Measurements from ENCODE around the gene PPP1CC. TPM values are rescaled to one million over a fixed set of nuclear protein-coding genes. Genes with fewer than 3 reads are reported as not detected.

PPP1CC gene
- total RNA-seq (2021): 313 to 321 TPM (median 316 TPM) in 3 replicates
- Bru-seq, nascent RNA: percentile 97 among the genes with signal in this experiment
- long read RNA-seq, experiment 1, transcript PPP1CC-201 (7 exons, 2,559 nt): major isoform, 961 of 1,150 reads
- long read RNA-seq, experiment 1, transcript PPP1CC-204 (6 exons, 2,154 nt): minor isoform, 9 of 1,150 reads
- long read RNA-seq, experiment 1, transcript PPP1CC-202 (8 exons, 1,472 nt): minor isoform, 17 of 1,150 reads
- long read RNA-seq, experiment 1, transcript PPP1CC-203 (2 exons, 1,133 nt): minor isoform, 21 of 1,150 reads
- long read RNA-seq, experiment 1, partial matches to known transcripts: 79 of 1,150 reads
- long read RNA-seq, experiment 1, other reads (novel, unspliced or antisense): 48 of 1,150 reads
- long read RNA-seq, experiment 2, transcript PPP1CC-204 (6 exons, 2,154 nt): minor isoform, 10 of 603 reads
- long read RNA-seq, experiment 2, transcript PPP1CC-210 (4 exons, 2,797 nt): minor isoform, 12 of 603 reads
- long read RNA-seq, experiment 2, transcript PPP1CC-203 (2 exons, 1,133 nt): minor isoform, 13 of 603 reads
- long read RNA-seq, experiment 2, transcript PPP1CC-201 (7 exons, 2,559 nt): major isoform, 315 of 603 reads
- long read RNA-seq, experiment 2, partial matches to known transcripts: 47 of 603 reads
- long read RNA-seq, experiment 2, other reads (novel, unspliced or antisense): 188 of 603 reads
- long read RNA-seq, experiment 3, transcript PPP1CC-201 (7 exons, 2,559 nt): major isoform, 49 of 105 reads
- long read RNA-seq, experiment 3, transcript PPP1CC-203 (2 exons, 1,133 nt): minor isoform, 29 of 105 reads
- long read RNA-seq, experiment 3, partial matches to known transcripts: 7 of 105 reads
- long read RNA-seq, experiment 3, other reads (novel, unspliced or antisense): 14 of 105 reads

GRCh38 chr12:110742718-110743570 lies at the start of gene PPP1CC:
Gene PPP1CC, minus strand, starts transcription at chr12:110742891. Its CDS starts 184 bp downstream, at chr12:110742707.
- DNase-seq (ENCODE audit: low spot score) (peak; percentile 94), ATAC-seq (peak; percentile 89)
- Mint-ChIP-seq H3K36me3 (peaks cover 14% of the 10 kb centered on the region), H3K9me3 (no peaks in the 10 kb centered on the region), H3K27me3 (ENCODE audit: low read depth) (no peaks in the 10 kb centered on the region; the same call in 1 of the 2 replicates), H3K27ac (peak within 1 kb of the TSS; percentile 96), H3K4me1 (peaks cover 38% of the 10 kb centered on the region), H3K4me3 (peak within 1 kb of the TSS; percentile 99)
- ChIA-PET CTCF (interaction anchor here (0.6 to 1.3 kb wide), 3 partner anchors 13 to 145 kb away, joined by 3 to 5 read pairs (median 3); no protein-coding TSS in a partner anchor), POLR2A (interaction anchor here (0.6 to 1.7 kb wide), 3 partner anchors 10 to 189 kb away, joined by 3 to 4 read pairs (median 3); no protein-coding TSS in a partner anchor)
- no peak for TF ChIP-seq ZSCAN18 (CRISPR knock-in tag; IDR thresholded peaks at IDR 0.05)
- TF ChIP-seq NR2C2 (CRISPR knock-in tag; IDR thresholded peaks at IDR 0.05): no peak
- no peak for TF ChIP-seq GABPB1 (CRISPR knock-in tag; IDR thresholded peaks at IDR 0.05)
- TF ChIP-seq E2F5 (CRISPR knock-in tag; IDR thresholded peaks at IDR 0.05): no peak
- TF ChIP-seq, protein P1, sequence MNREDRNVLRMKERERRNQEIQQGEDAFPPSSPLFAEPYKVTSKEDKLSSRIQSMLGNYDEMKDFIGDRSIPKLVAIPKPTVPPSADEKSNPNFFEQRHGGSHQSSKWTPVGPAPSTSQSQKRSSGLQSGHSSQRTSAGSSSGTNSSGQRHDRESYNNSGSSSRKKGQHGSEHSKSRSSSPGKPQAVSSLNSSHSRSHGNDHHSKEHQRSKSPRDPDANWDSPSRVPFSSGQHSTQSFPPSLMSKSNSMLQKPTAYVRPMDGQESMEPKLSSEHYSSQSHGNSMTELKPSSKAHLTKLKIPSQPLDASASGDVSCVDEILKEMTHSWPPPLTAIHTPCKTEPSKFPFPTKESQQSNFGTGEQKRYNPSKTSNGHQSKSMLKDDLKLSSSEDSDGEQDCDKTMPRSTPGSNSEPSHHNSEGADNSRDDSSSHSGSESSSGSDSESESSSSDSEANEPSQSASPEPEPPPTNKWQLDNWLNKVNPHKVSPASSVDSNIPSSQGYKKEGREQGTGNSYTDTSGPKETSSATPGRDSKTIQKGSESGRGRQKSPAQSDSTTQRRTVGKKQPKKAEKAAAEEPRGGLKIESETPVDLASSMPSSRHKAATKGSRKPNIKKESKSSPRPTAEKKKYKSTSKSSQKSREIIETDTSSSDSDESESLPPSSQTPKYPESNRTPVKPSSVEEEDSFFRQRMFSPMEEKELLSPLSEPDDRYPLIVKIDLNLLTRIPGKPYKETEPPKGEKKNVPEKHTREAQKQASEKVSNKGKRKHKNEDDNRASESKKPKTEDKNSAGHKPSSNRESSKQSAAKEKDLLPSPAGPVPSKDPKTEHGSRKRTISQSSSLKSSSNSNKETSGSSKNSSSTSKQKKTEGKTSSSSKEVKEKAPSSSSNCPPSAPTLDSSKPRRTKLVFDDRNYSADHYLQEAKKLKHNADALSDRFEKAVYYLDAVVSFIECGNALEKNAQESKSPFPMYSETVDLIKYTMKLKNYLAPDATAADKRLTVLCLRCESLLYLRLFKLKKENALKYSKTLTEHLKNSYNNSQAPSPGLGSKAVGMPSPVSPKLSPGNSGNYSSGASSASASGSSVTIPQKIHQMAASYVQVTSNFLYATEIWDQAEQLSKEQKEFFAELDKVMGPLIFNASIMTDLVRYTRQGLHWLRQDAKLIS (CRISPR knock-in tag; IDR thresholded peaks at IDR 0.05; ENCODE audit: borderline replicate concordance): peak; percentile 41; the same call in 1 of the 2 replicates
- TF ChIP-seq, protein P2, sequence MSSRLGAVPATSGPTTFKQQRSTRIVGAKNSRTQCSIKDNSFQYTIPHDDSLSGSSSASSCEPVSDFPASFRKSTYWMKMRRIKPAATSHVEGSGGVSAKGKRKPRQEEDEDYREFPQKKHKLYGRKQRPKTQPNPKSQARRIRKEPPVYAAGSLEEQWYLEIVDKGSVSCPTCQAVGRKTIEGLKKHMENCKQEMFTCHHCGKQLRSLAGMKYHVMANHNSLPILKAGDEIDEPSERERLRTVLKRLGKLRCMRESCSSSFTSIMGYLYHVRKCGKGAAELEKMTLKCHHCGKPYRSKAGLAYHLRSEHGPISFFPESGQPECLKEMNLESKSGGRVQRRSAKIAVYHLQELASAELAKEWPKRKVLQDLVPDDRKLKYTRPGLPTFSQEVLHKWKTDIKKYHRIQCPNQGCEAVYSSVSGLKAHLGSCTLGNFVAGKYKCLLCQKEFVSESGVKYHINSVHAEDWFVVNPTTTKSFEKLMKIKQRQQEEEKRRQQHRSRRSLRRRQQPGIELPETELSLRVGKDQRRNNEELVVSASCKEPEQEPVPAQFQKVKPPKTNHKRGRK (CRISPR knock-in tag; IDR thresholded peaks at IDR 0.05; ENCODE audit: borderline replicate concordance): no peak
- no peak for TF ChIP-seq SMAD3 (CRISPR knock-in tag; IDR thresholded peaks at IDR 0.05; ENCODE audit: borderline replicate concordance)
- no peak for TF ChIP-seq TEAD4 (CRISPR knock-in tag; IDR thresholded peaks at IDR 0.05)
- TF ChIP-seq HMGA2 (CRISPR knock-in tag; IDR thresholded peaks at IDR 0.05): no peak
- TF ChIP-seq ZNF138 (CRISPR knock-in tag; conservative IDR thresholded peaks at IDR 0.05): no peak
- no peak for TF ChIP-seq CREM (CRISPR knock-in tag; IDR thresholded peaks at IDR 0.05)
- TF ChIP-seq, protein P3, sequence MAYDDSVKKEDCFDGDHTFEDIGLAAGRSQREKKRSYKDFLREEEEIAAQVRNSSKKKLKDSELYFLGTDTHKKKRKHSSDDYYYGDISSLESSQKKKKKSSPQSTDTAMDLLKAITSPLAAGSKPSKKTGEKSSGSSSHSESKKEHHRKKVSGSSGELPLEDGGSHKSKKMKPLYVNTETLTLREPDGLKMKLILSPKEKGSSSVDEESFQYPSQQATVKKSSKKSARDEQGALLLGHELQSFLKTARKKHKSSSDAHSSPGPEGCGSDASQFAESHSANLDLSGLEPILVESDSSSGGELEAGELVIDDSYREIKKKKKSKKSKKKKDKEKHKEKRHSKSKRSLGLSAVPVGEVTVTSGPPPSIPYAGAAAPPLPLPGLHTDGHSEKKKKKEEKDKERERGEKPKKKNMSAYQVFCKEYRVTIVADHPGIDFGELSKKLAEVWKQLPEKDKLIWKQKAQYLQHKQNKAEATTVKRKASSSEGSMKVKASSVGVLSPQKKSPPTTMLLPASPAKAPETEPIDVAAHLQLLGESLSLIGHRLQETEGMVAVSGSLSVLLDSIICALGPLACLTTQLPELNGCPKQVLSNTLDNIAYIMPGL (CRISPR knock-in tag; IDR thresholded peaks at IDR 0.05): peak; percentile 51; the same call in 1 of the 2 replicates
- no peak for TF ChIP-seq CBFB (CRISPR knock-in tag; IDR thresholded peaks at IDR 0.05; ENCODE audit: low read depth)
- TF ChIP-seq MXD4 (CRISPR knock-in tag; IDR thresholded peaks at IDR 0.05; ENCODE audit: borderline replicate concordance): no peak
- TF ChIP-seq, protein P4, sequence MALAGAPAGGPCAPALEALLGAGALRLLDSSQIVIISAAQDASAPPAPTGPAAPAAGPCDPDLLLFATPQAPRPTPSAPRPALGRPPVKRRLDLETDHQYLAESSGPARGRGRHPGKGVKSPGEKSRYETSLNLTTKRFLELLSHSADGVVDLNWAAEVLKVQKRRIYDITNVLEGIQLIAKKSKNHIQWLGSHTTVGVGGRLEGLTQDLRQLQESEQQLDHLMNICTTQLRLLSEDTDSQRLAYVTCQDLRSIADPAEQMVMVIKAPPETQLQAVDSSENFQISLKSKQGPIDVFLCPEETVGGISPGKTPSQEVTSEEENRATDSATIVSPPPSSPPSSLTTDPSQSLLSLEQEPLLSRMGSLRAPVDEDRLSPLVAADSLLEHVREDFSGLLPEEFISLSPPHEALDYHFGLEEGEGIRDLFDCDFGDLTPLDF (CRISPR knock-in tag; IDR thresholded peaks at IDR 0.05): no peak
- no peak for TF ChIP-seq RORB (CRISPR knock-in tag; IDR thresholded peaks at IDR 0.05)
- TF ChIP-seq IRF2 (CRISPR knock-in tag; IDR thresholded peaks at IDR 0.05; ENCODE audit: borderline replicate concordance, low read depth): no peak
- TF ChIP-seq ZNF317 (CRISPR knock-in tag; IDR thresholded peaks at IDR 0.05; ENCODE audit: borderline replicate concordance, low read depth): no peak
- TF ChIP-seq, protein P5, sequence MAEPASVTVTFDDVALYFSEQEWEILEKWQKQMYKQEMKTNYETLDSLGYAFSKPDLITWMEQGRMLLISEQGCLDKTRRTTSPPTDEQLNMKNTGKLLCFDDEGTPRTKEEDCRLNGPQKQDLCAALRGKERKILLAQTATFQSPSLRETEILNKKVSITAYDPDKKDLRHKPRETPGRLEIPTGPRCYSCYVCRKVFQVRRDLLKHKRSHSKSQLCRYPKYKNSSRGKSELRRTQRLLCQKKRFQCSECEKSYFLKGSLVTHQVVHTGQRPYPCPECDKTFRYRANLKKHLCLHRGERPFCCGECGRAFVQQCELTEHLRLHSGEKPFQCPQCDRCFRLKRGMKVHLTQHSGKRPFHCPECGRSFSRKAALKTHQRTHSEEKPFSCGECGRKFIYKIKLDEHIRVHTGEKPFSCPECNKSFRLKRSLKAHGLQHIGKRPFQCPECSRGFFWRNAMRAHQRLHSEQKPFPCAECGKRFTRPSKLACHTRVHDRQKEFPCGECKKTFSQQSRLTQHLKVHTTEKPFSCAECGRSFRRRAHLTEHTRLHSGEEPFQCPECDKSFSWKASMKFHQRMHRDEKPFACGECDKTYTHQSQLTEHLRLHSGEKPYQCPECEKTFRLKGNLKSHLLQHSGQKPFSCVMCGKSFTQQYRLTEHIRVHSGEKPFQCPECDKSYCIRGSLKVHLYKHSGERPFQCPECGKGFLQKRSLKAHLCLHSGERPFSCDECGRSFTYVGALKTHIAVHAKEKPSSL (CRISPR knock-in tag; conservative IDR thresholded peaks at IDR 0.05): no peak
